Stimulated activated CD8-positive, alpha-beta memory T cell treated with anti-CD3 and anti-CD28 coated beads, Interleukin-15, amount 100 ng/mL, for 48 hours (primary cell): ENCODE data around the gene SREBF1.
A peak's percentile ranks its signal among the peaks of the same experiment; 100 is the strongest.

ENCODE experiments used
- DNase-seq, 2 donors: peaks; one replicate each; pipeline ENCODE4 v3.0.0-alpha.2; 2020; ENCODE audit warnings: low read depth in 2 of 2

Gene SREBF1

GRCh38 chr17:17836818-17837379 lies at the start of gene SREBF1:
SREBF1 (minus strand) TSS chr17:17836986; CDS start chr17:17836817, 169 bp downstream.
- peak in 1 of 2 donors; percentile 70 for DNase-seq

GRCh38 chr17:17886226-17886625 lies 49.4 kb upstream of the SREBF1 start:
- no peak for DNase-seq

GRCh38 chr17:17884391-17885357 lies 47.9 kb upstream of the SREBF1 start:
- no peak for DNase-seq

- DNase-seq = no peak
Measured at GRCh38 chr17:17883801-17884200, 47.0 kb upstream of the SREBF1 start.

GRCh38 chr17:17882082-17882581 lies 45.3 kb upstream of the SREBF1 start:
- no peak for DNase-seq

- no peak for DNase-seq
Measured at GRCh38 chr17:17880577-17881196, 43.9 kb upstream of the SREBF1 start.

GRCh38 chr17:17877529-17878358 lies 41.0 kb upstream of the SREBF1 start:
- DNase-seq = no peak

- DNase-seq = no peak
Measured at GRCh38 chr17:17876959-17877528, 40.3 kb upstream of the SREBF1 start.

- DNase-seq = no peak
Measured at GRCh38 chr17:17874478-17874877, 37.7 kb upstream of the SREBF1 start.

GRCh38 chr17:17873450-17873991 lies 36.7 kb upstream of the SREBF1 start:
- no peak for DNase-seq

- no peak for DNase-seq
Measured at GRCh38 chr17:17872547-17873345, 36.0 kb upstream of the SREBF1 start.

- DNase-seq = no peak
Measured at GRCh38 chr17:17871913-17872312, 35.1 kb upstream of the SREBF1 start.

GRCh38 chr17:17870247-17870646 lies 33.5 kb upstream of the SREBF1 start:
- DNase-seq = no peak

- no peak for DNase-seq
Measured at GRCh38 chr17:17868641-17869522, 32.1 kb upstream of the SREBF1 start.

GRCh38 chr17:17866897-17867296 lies 30.1 kb upstream of the SREBF1 start:
- no peak for DNase-seq

GRCh38 chr17:17866425-17866824 lies 29.6 kb upstream of the SREBF1 start:
- DNase-seq = no peak

GRCh38 chr17:17865035-17865434 lies 28.2 kb upstream of the SREBF1 start:
- no peak for DNase-seq

- DNase-seq = no peak
Measured at GRCh38 chr17:17860766-17861107, 24.0 kb upstream of the SREBF1 start.
